GM12801 (cell line): Measurements from ENCODE around the gene JPH4.

Experiments used
- TF ChIP-seq, protein P1 (sequence below): IDR thresholded peaks from one replicate; pipeline ENCODE4 v1.5.1; 2011; ENCODE audit warnings: control low read depth; ENCODE audit not compliant: insufficient read length; ENCODE audit errors: extremely low read depth

The JPH4 gene

DNA sequence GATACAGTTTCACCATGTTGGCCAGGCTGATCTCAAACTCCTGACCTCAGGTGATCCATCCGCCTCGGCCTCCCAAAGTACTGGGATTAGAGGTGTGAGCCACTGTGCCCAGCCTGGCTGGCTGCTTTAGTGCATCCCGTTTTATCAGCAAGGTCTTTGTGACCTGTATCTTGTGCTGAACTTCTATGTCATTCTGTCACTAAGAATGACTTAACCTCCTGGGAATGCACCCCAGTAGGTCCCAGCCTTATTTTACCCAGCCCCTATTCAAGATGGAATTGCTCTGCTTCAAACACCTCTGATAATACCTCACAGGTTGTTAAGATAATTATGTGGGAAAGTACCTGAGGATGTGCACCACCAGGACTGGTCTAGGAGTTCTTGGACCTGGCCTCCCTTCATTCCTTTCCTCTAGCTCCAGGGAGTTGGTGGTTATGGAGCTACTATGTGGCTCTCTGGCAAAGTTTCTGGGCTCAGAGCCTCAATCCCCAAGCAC, 26.1 kb upstream of the JPH4 start:
- TF ChIP-seq, protein P1, sequence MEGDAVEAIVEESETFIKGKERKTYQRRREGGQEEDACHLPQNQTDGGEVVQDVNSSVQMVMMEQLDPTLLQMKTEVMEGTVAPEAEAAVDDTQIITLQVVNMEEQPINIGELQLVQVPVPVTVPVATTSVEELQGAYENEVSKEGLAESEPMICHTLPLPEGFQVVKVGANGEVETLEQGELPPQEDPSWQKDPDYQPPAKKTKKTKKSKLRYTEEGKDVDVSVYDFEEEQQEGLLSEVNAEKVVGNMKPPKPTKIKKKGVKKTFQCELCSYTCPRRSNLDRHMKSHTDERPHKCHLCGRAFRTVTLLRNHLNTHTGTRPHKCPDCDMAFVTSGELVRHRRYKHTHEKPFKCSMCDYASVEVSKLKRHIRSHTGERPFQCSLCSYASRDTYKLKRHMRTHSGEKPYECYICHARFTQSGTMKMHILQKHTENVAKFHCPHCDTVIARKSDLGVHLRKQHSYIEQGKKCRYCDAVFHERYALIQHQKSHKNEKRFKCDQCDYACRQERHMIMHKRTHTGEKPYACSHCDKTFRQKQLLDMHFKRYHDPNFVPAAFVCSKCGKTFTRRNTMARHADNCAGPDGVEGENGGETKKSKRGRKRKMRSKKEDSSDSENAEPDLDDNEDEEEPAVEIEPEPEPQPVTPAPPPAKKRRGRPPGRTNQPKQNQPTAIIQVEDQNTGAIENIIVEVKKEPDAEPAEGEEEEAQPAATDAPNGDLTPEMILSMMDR = no peak

DNA sequence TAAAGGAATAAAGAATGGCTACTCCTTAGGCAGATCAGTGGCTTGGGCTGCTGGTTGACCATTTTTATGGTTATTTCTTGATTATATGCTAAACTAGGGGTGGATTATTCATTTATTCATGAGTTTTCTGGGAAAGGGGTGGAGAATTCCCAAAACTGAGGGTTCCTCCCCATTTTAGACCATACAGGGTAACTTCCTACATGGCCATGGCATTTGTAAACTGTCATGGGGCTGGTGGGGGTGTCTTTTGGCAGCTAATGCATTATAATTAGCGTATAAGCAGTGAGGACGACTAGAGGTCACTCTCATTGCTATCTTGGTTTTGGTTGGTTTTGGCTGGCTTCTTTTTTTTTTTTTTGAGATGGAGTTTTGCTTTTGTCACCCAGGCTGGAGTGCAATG, 25.6 kb upstream of the JPH4 start:
- TF ChIP-seq, protein P1 = no peak

DNA sequence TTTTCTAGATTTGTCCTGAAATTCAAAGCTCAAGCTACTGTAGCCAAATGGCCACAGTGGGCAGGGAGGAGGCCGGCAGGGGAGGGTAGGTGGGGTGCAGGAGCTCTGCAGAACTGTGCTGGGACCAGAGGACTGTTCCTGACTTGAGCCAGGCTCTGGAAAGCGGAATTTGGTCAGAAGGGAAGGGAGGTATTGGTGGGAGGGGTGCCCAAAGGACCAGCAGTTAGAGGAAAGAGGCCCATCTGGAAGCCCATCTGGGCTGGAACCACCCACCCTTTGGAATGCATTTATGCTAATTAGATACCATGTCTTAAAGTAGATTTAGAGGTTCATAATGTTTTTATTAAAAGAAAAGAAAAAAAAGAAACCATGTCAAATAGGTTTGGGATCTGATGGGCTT, 24.5 kb upstream of the JPH4 start:
- TF ChIP-seq, protein P1 = no peak

DNA sequence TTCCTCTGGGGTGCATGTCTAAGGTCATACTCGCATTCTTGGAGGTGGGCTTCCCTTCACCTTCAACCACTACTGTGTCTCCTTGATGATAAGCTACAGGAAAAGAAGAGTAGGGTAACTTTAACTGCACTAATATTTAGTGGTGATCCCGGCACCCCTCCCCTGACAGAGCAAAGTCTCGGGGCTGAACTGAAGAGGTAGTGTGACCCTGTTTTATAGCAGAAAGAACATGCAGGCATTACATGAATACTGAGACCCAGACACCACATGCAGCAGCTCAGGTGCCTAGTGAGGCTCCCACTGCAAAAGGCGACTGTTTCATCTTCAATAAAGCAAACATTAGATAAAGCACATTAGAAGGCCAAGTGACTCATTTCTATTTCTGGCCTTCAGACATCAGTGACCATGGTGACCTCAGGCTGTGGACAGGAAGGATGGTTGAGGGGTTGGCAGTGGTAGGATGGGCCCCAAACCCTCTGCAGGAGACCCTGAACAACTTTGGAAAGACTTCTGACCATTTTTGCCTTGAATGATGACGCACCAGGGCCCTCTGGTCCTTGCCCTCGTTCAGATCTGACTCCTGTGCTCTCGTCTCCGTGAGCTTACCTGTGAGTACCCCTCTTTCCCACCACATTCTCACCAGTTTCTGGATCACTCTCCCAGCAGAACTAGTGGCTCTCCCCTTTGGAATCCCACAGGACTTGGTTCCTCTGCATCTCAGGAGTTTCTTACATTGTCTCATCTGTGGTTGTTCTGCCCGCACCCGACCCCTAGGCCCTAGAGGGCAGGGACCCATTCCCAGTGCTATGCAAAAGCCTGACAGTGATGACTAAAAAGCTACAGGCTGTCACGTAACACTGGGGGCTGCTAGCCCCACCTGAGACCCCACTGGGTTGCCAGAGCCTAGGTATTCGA, 23.8 kb upstream of the JPH4 start:
- TF ChIP-seq, protein P1 = no peak

DNA sequence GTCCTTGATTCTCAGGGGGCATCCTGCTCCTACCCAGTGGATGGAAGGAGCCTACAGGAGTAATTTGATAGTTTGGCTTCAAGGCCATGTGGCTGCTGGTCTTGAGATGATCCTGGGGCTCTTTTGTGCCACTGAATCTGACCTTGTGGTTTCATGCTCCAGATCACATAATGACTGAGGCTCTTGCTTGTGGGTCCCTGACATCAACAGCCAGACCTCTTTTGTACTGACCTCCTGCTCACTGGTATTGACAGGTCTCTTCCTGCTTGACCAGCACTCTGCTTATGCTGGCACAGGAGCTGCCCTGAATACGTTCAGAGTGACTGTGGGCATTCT, 23.2 kb upstream of the JPH4 start:
- TF ChIP-seq, protein P1 = no peak

DNA sequence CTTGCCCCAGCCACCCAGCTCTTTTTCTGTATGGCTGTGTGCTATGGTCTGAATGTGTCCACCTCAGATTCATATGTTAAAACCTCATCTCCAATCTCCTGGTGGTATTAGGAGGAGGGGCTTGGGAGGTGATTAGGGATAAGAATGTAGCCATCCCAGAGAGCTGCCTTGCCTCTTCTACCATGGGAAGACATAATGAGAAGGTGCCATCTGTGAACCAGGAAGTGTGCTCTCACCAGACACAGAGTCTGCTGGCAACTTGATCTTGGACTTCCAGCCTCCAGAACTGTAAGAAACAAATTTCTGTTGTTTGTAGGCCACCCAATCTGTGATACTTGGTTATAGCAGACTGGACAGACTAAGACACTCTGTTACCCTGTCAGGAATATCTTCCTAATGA, 22.8 kb upstream of the JPH4 start:
- TF ChIP-seq, protein P1 = no peak

DNA sequence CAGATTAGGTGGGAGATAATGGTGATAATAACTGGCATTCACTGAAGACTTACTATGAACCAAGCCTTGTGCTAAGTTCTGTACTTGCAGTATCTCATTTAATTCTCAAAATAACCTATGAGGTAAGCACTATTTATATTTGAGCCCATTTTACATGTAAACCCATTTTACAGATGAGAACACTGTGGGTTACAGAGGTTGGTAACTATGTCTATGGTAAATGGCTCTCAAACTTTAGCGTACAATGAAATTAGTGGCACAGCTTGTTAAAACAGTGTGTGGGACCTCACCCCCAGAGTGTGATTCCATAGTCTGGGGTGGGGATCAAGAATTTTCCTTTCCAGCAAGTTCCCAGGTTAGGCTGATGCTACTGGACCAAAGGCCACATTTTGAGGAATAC, 22.2 kb upstream of the JPH4 start:
- TF ChIP-seq, protein P1 = no peak
